A673 (cell line): ENCODE results near the gene PLEKHG4. TPM values are rescaled to one million over a fixed set of nuclear protein-coding genes. Genes with fewer than 3 reads are reported as not detected.
A peak's percentile ranks its signal among the peaks of the same experiment; 100 is the strongest.

Experiments used
- BruUV-seq: library from RNA; stranded (reverse); fragments of 400-500 nt; replicated peaks from 2 replicates; lab custom pipeline; 2021; lab: Mats Ljungman, UMichigan
- CTCF ChIA-PET: fragments of 300-600 bp; sonication (Branson Sonifier 250); formaldehyde crosslinking; loops from one replicate; lab custom pipeline; 2022; ENCODE audit warnings: antibody characterized with exemption; lab: Charles Lee
- POLR2A ChIA-PET: fragments of 300-600 bp; sonication (Branson Sonifier 250); formaldehyde crosslinking; loops from one replicate; lab custom pipeline; 2022; ENCODE audit warnings: antibody characterized with exemption; ENCODE audit not compliant: low non-redundant PET; lab: Charles Lee
- DNase-seq: peaks from one replicate; pipeline ENCODE4 v3.0.0-alpha.2; 2015; ENCODE audit warnings: low spot score
- H3K27ac ChIP-seq: fragments of 200-600 bp; sonication (generic); 2 replicates; pipeline ENCODE4 v1.5.1; 2016; ENCODE audit warnings: mixed run types, low read depth, mild to moderate bottlenecking, mixed read lengths, antibody characterized with exemption, low read length; ENCODE audit not compliant: poor library complexity, severe bottlenecking
- H3K27me3 ChIP-seq: fragments of 200-600 bp; sonication (generic); replicated peaks from 2 replicates; pipeline ENCODE4 v1.6.1; 2017; ENCODE audit warnings: mixed run types, low read depth, mild to moderate bottlenecking, mixed read lengths, antibody characterized with exemption, low read length; ENCODE audit not compliant: insufficient read depth, poor library complexity
- H3K36me3 ChIP-seq: fragments of 200-600 bp; sonication (generic); 2 replicates; pipeline ENCODE4 v1.6.1; 2016; ENCODE audit warnings: mixed run types, mild to moderate bottlenecking, mixed read lengths, antibody characterized with exemption, low read length; ENCODE audit not compliant: insufficient read depth, poor library complexity, severe bottlenecking
- H3K4me1 ChIP-seq: fragments of 200-600 bp; sonication (generic); 2 replicates; pipeline ENCODE4 v1.6.1; 2017; ENCODE audit warnings: mixed run types, mild to moderate bottlenecking, mixed read lengths, antibody characterized with exemption, low read length; ENCODE audit not compliant: insufficient read depth, poor library complexity, severe bottlenecking
- H3K4me3 ChIP-seq: fragments of 200-600 bp; sonication (generic); 2 replicates; pipeline ENCODE4 v1.5.1; 2016; ENCODE audit warnings: low read depth, mixed run types, mild to moderate bottlenecking, mixed read lengths, low read length; ENCODE audit not compliant: poor library complexity, severe bottlenecking
- H3K9me3 ChIP-seq: fragments of 200-600 bp; sonication (generic); 2 replicates; pipeline ENCODE4 v1.6.1; 2016; ENCODE audit warnings: mixed run types, low read depth, mild to moderate bottlenecking, mixed read lengths, antibody characterized with exemption, low read length; ENCODE audit not compliant: poor library complexity, severe bottlenecking
- EZH2 ChIP-seq: fragments of 200-600 bp; sonication (generic); IDR thresholded peaks from 2 replicates; pipeline ENCODE4 v1.6.1; 2017; ENCODE audit warnings: borderline replicate concordance, low read depth, mild to moderate bottlenecking, mixed read lengths, antibody characterized with exemption, low read length; ENCODE audit not compliant: poor library complexity, severe bottlenecking
- intact Hi-C: fragments of 100-400 bp; cut with micrococcal nuclease; formaldehyde crosslinking; loops from one replicate; pipeline ENCODE4 v1.10.0; 2022; ENCODE audit not compliant: unreplicated experiment
- total RNA-seq: library from RNA; stranded (reverse); gene quantifications from 2 replicates; pipeline ENCODE4 v1.2.3, GENCODE V29; 2021
- TF ChIP-seq, protein P1 (sequence below): fragments of 300-800, 200-600 bp; sonication (generic); conservative IDR thresholded peaks from 2 replicates; pipeline ENCODE4 v1.5.1; 2017; ENCODE audit warnings: low read depth, mild to moderate bottlenecking, antibody characterized with exemption, low read length, moderate library complexity, mixed read lengths

PLEKHG4 gene
- total RNA-seq, 1 experiment from 2014 or later, result 5.8 TPM

- H3K27me3 ChIP-seq, result no peaks in the 10 kb centered on the region
- CTCF ChIA-PET, result no interaction called here
- TF ChIP-seq EZH2, result no peak
- TF ChIP-seq, protein P1, sequence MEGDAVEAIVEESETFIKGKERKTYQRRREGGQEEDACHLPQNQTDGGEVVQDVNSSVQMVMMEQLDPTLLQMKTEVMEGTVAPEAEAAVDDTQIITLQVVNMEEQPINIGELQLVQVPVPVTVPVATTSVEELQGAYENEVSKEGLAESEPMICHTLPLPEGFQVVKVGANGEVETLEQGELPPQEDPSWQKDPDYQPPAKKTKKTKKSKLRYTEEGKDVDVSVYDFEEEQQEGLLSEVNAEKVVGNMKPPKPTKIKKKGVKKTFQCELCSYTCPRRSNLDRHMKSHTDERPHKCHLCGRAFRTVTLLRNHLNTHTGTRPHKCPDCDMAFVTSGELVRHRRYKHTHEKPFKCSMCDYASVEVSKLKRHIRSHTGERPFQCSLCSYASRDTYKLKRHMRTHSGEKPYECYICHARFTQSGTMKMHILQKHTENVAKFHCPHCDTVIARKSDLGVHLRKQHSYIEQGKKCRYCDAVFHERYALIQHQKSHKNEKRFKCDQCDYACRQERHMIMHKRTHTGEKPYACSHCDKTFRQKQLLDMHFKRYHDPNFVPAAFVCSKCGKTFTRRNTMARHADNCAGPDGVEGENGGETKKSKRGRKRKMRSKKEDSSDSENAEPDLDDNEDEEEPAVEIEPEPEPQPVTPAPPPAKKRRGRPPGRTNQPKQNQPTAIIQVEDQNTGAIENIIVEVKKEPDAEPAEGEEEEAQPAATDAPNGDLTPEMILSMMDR, result no peak
- H3K9me3 ChIP-seq, result no peaks in the 10 kb centered on the region
- POLR2A ChIA-PET, result no interaction called here
- no peak overlapping the region for H3K27ac ChIP-seq
- no peaks in the 10 kb centered on the region for H3K4me1 ChIP-seq
- H3K4me3 ChIP-seq, result no peak overlapping the region
- BruUV-seq, result no TSS peak
- intact Hi-C loops, result no loop called here
- DNase-seq, result no peak
- no peaks in the 10 kb centered on the region for H3K36me3 ChIP-seq
Measured at GRCh38 chr16:67263201-67263600, 16.1 kb upstream of the PLEKHG4 start.

GRCh38 chr16:67264277-67264676 is 15.1 kb upstream of the PLEKHG4 start:
- no TSS peak for BruUV-seq
- ChIA-PET CTCF (interaction anchor here (0.6 to 1.2 kb wide), 4 partner anchors 10 to 310 kb away, joined by 3 to 7 read pairs (median 4); no protein-coding TSS in a partner anchor), POLR2A (interaction anchor here (0.6 kb wide), 1 partner anchor 236 kb away, joined by 5 read pairs; the partner anchor contains the start of gene CBFB)
- TF ChIP-seq, protein P1, result peak; percentile 52
- no peak for TF ChIP-seq EZH2
- no peak for DNase-seq
- no peak overlapping the region for H3K4me3 ChIP-seq
- H3K27ac ChIP-seq, result no peak overlapping the region
- H3K36me3 ChIP-seq, result no peaks in the 10 kb centered on the region
- intact Hi-C loops, result no loop called here
- H3K9me3 ChIP-seq, result no peaks in the 10 kb centered on the region
- H3K27me3 ChIP-seq, result no peaks in the 10 kb centered on the region
- H3K4me1 ChIP-seq, result no peaks in the 10 kb centered on the region

- no peak overlapping the region for H3K27ac ChIP-seq
- H3K36me3 ChIP-seq, result no peaks in the 10 kb centered on the region
- H3K4me3 ChIP-seq, result no peak overlapping the region
- no peaks in the 10 kb centered on the region for H3K9me3 ChIP-seq
- ChIA-PET CTCF (interaction anchor here (0.6 to 1.2 kb wide), 3 partner anchors 9 to 110 kb away, joined by 3 to 7 read pairs (median 4); no protein-coding TSS in a partner anchor), POLR2A (no interaction called here)
- H3K4me1 ChIP-seq, result no peaks in the 10 kb centered on the region
- DNase-seq, result no peak
- intact Hi-C loops, result no loop called here
- no TSS peak for BruUV-seq
- TF ChIP-seq, protein P1, result no peak
- no peak for TF ChIP-seq EZH2
- no peaks in the 10 kb centered on the region for H3K27me3 ChIP-seq
Measured at GRCh38 chr16:67264866-67265265, 14.5 kb upstream of the PLEKHG4 start.
